ENCODE measurements around the gene CHMP6. TPM values are rescaled to one million over a fixed set of nuclear protein-coding genes. Genes with fewer than 3 reads are reported as not detected.

The CHMP6 gene
- total and polyA plus RNA-seq, 9 of the 15 experiments (the other 6 are each of a cell fraction or from before 2014, with no cell fraction given): 0.25 to 30.4 (median 13.4) TPM

- no peak for TF ChIP-seq NKRF (IDR thresholded peaks at IDR 0.05; ENCODE audit: borderline replicate concordance)
- TF ChIP-seq SOX6 (IDR thresholded peaks at IDR 0.05): peak; percentile 46; the same call in 1 of the 2 replicates
- peak; percentile 99 for TF ChIP-seq GTF3C2 (IDR thresholded peaks at IDR 0.05; ENCODE audit: borderline replicate concordance, extremely low read depth, insufficient read length)
- 0 out of 4 replicates have a peak, but pooled peaks of 1 of the 2 experiments have one; percentile 32 for TF ChIP-seq TBL1XR1 (IDR thresholded peaks at IDR 0.05; ENCODE audit: low read length in 2 of 2)
- peak; percentile 71 for TF ChIP-seq CTBP1 (IDR thresholded peaks at IDR 0.05; ENCODE audit: borderline replicate concordance)
- TF ChIP-seq NONO (IDR thresholded peaks at IDR 0.05; ENCODE audit: low read depth in 2 of 2, low read length in 1 of 2): peak in 1 of 2 experiments; percentile 75; a peak in 2 of 4 replicates
- no peak for TF ChIP-seq SMC3 (conservative IDR thresholded peaks at IDR 0.05; ENCODE audit: insufficient read depth, low read depth, low read length)
- no peak for TF ChIP-seq GTF2A2 (tag; IDR thresholded peaks at IDR 0.05)
- no peak for TF ChIP-seq ZNF551 (CRISPR knock-in tag; IDR thresholded peaks at IDR 0.05)
- TF ChIP-seq POLR2G (IDR thresholded peaks at IDR 0.05; ENCODE audit: low read depth, low read length): peak; percentile 75
- TF ChIP-seq ZNF175 (CRISPR knock-in tag; IDR thresholded peaks at IDR 0.05; ENCODE audit: low read depth): no peak
These were observed at the start of gene CHMP6 (continued) for GRCh38 chr17:80991645-80992076.
